ENCODE data around the gene MECR.
"Not testable (repeated sequence)": the region's sequence is repeated elsewhere in the genome, so short reads cannot be mapped to it uniquely, and the experiment has no call there.

The MECR gene

GRCh38 chr1:29162476-29163138 is 68.1 kb downstream of the MECR start:
- no peak for DNase-seq

GRCh38 chr1:29162025-29162424 is 68.7 kb downstream of the MECR start:
- DNase-seq, result no peak

GRCh38 chr1:29159773-29160172 is 71.0 kb downstream of the MECR start:
- no peak for DNase-seq

GRCh38 chr1:29157269-29157601 is 73.5 kb downstream of the MECR start:
- DNase-seq, result no peak

- DNase-seq, result no peak
Observed at GRCh38 chr1:29156543-29157268, 74.0 kb downstream of the MECR start.

- DNase-seq, result no peak
Observed at GRCh38 chr1:29152046-29152805, 78.5 kb downstream of the MECR start.

GRCh38 chr1:29150346-29150745 is 80.4 kb downstream of the MECR start:
- DNase-seq, result not testable (repeated sequence)

- DNase-seq, result no peak
Observed at GRCh38 chr1:29148656-29149491, 81.9 kb downstream of the MECR start.

- no peak for DNase-seq
Observed at GRCh38 chr1:29145739-29146437, 84.8 kb downstream of the MECR start.

- DNase-seq, result no peak
Observed at GRCh38 chr1:29144178-29144577, 86.6 kb downstream of the MECR start.

GRCh38 chr1:29142714-29143113 is 88.0 kb downstream of the MECR start:
- DNase-seq, result no peak

All from NCI-H510A (cell line).